ENCODE data around the gene C3orf85.

C3orf85 gene

GRCh38 chr3:109109574-109109973, 26.9 kb upstream of the C3orf85 start:
- H3K27me3 ChIP-seq: no peaks in the 10 kb centered on the region
- H3K4me1 ChIP-seq: no peaks in the 10 kb centered on the region
- TF ChIP-seq CTCF (IDR thresholded peaks at IDR 0.05): no peak
- H3K4me3 ChIP-seq: no peak overlapping the region
- H3K36me3 ChIP-seq: no peaks in the 10 kb centered on the region
- DNase-seq: no peak
- no peak overlapping the region for H3K27ac ChIP-seq
- intact Hi-C loops (cut with DNase I; ENCODE audit: low total_unique reads): no loop called here
- no peaks in the 10 kb centered on the region for H3K9me3 ChIP-seq

- Histone ChIP-seq H3K4me1 (no peaks in the 10 kb centered on the region), H3K4me3 (no peak overlapping the region), H3K9me3 (no peaks in the 10 kb centered on the region), H3K36me3 (no peaks in the 10 kb centered on the region), H3K27ac (no peak overlapping the region), H3K27me3 (no peaks in the 10 kb centered on the region)
- DNase-seq: no peak
- intact Hi-C loops (cut with DNase I; ENCODE audit: low total_unique reads): no loop called here
- TF ChIP-seq CTCF (IDR thresholded peaks at IDR 0.05): no peak
These were observed 23.4 kb upstream of the C3orf85 start for GRCh38 chr3:109112946-109113760.

- TF ChIP-seq CTCF (IDR thresholded peaks at IDR 0.05): no peak
- no peak for DNase-seq
- H3K27ac ChIP-seq: no peak overlapping the region
- no peak overlapping the region for H3K4me3 ChIP-seq
- H3K4me1 ChIP-seq: no peaks in the 10 kb centered on the region
- no peaks in the 10 kb centered on the region for H3K36me3 ChIP-seq
- H3K27me3 ChIP-seq: no peaks in the 10 kb centered on the region
- intact Hi-C loops (cut with DNase I; ENCODE audit: low total_unique reads): no loop called here
- no peaks in the 10 kb centered on the region for H3K9me3 ChIP-seq
These were observed 21.8 kb upstream of the C3orf85 start for GRCh38 chr3:109114746-109115145.

GRCh38 chr3:109115451-109115850, 21.1 kb upstream of the C3orf85 start:
- Histone ChIP-seq H3K27me3 (no peaks in the 10 kb centered on the region), H3K27ac (no peak overlapping the region), H3K36me3 (no peaks in the 10 kb centered on the region), H3K9me3 (no peaks in the 10 kb centered on the region), H3K4me1 (no peaks in the 10 kb centered on the region), H3K4me3 (no peak overlapping the region)
- DNase-seq: no peak
- intact Hi-C loops (cut with DNase I; ENCODE audit: low total_unique reads): no loop called here
- no peak for TF ChIP-seq CTCF (IDR thresholded peaks at IDR 0.05)

- no peaks in the 10 kb centered on the region for H3K36me3 ChIP-seq
- no peaks in the 10 kb centered on the region for H3K9me3 ChIP-seq
- H3K27ac ChIP-seq: no peak overlapping the region
- DNase-seq: no peak
- H3K27me3 ChIP-seq: no peaks in the 10 kb centered on the region
- H3K4me3 ChIP-seq: no peak overlapping the region
- intact Hi-C loops (cut with DNase I; ENCODE audit: low total_unique reads): no loop called here
- no peak for TF ChIP-seq CTCF (IDR thresholded peaks at IDR 0.05)
- no peaks in the 10 kb centered on the region for H3K4me1 ChIP-seq
These were observed 20.5 kb upstream of the C3orf85 start for GRCh38 chr3:109116031-109116430.

Data from tibial artery (tissue), 4 donors.